ENCODE results near the gene GTSF1L. TPM values are rescaled to one million over a fixed set of nuclear protein-coding genes. Genes with fewer than 3 reads are reported as not detected.

GTSF1L gene
- total RNA-seq, 3 donors from 2014 or later: not detected

DNA sequence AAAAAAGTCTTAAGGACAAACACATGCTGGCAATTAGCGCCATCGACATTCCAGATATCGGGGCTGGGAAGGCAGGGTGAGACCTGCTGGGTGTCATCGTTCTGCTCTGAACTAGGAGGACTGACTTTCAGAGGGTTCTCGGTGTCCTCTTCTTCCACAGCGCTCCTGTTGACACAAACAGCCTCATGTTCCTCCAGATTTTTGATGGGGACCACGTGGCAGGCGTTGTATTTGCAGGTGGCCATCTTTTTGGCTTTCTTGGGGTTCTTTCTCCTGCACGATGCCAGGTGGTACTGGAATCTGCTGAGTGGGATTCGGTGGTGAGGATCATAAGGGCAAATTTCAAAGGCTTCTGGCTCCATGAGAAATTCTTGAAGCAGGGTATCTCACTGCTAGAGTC is 469 bp downstream of the GTSF1L start:
- Histone ChIP-seq H3K4me1 (no peaks in the 10 kb centered on the region), H3K4me3 (no peak overlapping the region), H3K36me3 (no peaks in the 10 kb centered on the region), H3K27me3 (no peaks in the 10 kb centered on the region), H3K9me3 (no peaks in the 10 kb centered on the region), H3K27ac (no peak overlapping the region)
- TF ChIP-seq POLR2AphosphoS5 (IDR thresholded peaks at IDR 0.05): no peak
- TF ChIP-seq, protein P1, sequence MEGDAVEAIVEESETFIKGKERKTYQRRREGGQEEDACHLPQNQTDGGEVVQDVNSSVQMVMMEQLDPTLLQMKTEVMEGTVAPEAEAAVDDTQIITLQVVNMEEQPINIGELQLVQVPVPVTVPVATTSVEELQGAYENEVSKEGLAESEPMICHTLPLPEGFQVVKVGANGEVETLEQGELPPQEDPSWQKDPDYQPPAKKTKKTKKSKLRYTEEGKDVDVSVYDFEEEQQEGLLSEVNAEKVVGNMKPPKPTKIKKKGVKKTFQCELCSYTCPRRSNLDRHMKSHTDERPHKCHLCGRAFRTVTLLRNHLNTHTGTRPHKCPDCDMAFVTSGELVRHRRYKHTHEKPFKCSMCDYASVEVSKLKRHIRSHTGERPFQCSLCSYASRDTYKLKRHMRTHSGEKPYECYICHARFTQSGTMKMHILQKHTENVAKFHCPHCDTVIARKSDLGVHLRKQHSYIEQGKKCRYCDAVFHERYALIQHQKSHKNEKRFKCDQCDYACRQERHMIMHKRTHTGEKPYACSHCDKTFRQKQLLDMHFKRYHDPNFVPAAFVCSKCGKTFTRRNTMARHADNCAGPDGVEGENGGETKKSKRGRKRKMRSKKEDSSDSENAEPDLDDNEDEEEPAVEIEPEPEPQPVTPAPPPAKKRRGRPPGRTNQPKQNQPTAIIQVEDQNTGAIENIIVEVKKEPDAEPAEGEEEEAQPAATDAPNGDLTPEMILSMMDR (IDR thresholded peaks at IDR 0.05): no peak
- no peak for TF ChIP-seq POLR2A (IDR thresholded peaks at IDR 0.05)
- intact Hi-C loops (cut with DNase I; ENCODE audit: low total_unique reads): no loop called here
- no peak for DNase-seq (ENCODE audit: low spot score in 2 of 2)

DNA sequence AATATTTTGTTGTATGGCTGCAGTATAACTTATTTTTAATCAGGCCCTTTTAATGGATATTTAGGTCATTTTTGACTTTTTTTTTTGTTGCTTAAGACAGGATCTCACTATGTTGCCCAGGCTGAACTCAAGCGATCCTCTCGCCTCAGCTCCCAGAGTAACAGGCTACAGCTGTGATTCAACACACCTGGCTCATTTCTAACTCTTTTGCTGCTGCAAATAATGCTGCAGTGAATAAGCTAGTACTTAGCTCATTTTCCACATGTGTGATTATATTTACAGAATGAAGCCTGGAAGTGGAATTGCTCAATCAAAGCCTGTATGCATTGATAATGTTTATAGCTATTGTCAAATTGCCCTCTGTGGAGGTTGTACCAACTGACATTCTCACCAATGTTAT is 1.1 kb downstream of the GTSF1L start:
- Histone ChIP-seq H3K4me1 (no peaks in the 10 kb centered on the region), H3K9me3 (no peaks in the 10 kb centered on the region), H3K36me3 (no peaks in the 10 kb centered on the region), H3K27me3 (no peaks in the 10 kb centered on the region), H3K27ac (no peak overlapping the region), H3K4me3 (no peak overlapping the region)
- intact Hi-C loops (cut with DNase I; ENCODE audit: low total_unique reads): no loop called here
- no peak for TF ChIP-seq POLR2AphosphoS5 (IDR thresholded peaks at IDR 0.05)
- no peak for TF ChIP-seq POLR2A (IDR thresholded peaks at IDR 0.05)
- TF ChIP-seq, protein P1 (IDR thresholded peaks at IDR 0.05): no peak
- no peak for DNase-seq (ENCODE audit: low spot score in 2 of 2)

DNA sequence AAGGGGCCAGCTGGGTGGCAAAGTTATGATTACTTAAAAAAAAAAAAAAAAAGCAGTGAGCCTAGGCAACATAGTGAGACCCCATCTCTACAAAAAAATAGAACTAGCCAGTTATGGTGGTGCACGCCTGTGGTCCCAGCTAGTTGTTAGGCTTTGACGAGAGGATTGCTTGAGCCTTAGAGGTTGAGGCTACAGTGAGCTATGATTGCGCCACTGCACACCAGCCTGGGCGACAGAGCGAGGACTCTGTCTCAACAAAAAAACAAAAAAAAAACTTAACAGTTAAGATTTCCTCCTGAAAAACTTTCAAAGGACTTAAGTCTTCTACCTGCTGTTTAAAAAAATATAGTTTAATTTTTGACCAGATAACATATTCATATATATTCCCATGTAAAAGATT is 2.4 kb downstream of the GTSF1L start:
- H3K9me3 ChIP-seq: no peaks in the 10 kb centered on the region

DNA sequence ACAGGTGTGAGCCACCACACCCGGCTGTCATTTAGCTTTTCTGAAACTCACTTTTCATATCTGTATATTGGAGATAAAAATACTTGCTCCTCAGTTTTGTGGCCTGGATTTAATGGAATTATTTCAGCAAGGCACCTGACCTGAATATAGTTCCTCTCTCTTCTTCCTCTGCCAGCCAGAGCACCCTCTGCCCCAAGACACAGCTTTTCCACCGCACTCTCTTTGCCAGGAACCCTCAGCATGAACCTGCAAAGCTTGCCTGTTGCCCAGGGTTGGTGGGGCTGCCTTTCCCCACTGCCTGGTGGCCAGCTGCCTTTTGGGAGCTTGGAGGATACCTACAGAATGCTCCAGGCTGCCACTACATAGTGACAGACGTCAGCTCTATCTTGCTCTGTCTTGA is 3.1 kb downstream of the GTSF1L start:
- DNase-seq (ENCODE audit: low spot score in 2 of 2): no peak
- intact Hi-C loops (cut with DNase I; ENCODE audit: low total_unique reads): no loop called here
- Histone ChIP-seq H3K9me3 (no peaks in the 10 kb centered on the region), H3K27me3 (no peaks in the 10 kb centered on the region), H3K4me3 (no peak overlapping the region), H3K4me1 (no peaks in the 10 kb centered on the region), H3K36me3 (no peaks in the 10 kb centered on the region), H3K27ac (no peak overlapping the region)
- no peak for TF ChIP-seq POLR2A (IDR thresholded peaks at IDR 0.05)
- TF ChIP-seq, protein P1 (IDR thresholded peaks at IDR 0.05): no peak
- no peak for TF ChIP-seq POLR2AphosphoS5 (IDR thresholded peaks at IDR 0.05)

More for the DNA sequence above, 2.4 kb downstream of the GTSF1L start:
- no peak overlapping the region for H3K27ac ChIP-seq
- no peaks in the 10 kb centered on the region for H3K27me3 ChIP-seq
- H3K4me3 ChIP-seq: no peak overlapping the region
- H3K36me3 ChIP-seq: no peaks in the 10 kb centered on the region
- TF ChIP-seq, protein P1 (IDR thresholded peaks at IDR 0.05): no peak
- TF ChIP-seq POLR2AphosphoS5 (IDR thresholded peaks at IDR 0.05) (no peak), POLR2A (IDR thresholded peaks at IDR 0.05) (no peak)
- DNase-seq (ENCODE audit: low spot score in 2 of 2): no peak
- no peaks in the 10 kb centered on the region for H3K4me1 ChIP-seq
- intact Hi-C loops (cut with DNase I; ENCODE audit: low total_unique reads): no loop called here

DNA sequence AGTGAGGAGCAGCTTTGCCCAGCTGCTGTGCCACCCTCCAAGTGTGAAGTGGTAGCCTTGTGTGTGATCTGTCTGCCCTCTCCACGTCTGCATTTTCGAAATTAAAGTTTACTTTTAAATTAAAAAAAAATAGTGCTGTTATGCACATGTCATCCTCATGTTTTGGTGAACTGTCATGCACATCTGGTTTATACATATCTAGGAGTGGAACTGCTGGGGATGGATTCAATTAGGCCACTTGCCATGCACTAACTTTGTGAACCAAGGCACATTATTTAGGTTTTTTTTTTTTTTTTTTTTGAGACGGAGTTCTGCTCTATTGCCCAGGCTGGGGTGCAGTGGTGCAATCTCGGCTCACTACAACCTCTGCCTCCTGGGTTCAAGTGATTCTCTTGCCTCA is 3.6 kb downstream of the GTSF1L start:
- H3K27me3 ChIP-seq: no peaks in the 10 kb centered on the region
- no peaks in the 10 kb centered on the region for H3K4me1 ChIP-seq
- intact Hi-C loops (cut with DNase I; ENCODE audit: low total_unique reads): no loop called here

DNA sequence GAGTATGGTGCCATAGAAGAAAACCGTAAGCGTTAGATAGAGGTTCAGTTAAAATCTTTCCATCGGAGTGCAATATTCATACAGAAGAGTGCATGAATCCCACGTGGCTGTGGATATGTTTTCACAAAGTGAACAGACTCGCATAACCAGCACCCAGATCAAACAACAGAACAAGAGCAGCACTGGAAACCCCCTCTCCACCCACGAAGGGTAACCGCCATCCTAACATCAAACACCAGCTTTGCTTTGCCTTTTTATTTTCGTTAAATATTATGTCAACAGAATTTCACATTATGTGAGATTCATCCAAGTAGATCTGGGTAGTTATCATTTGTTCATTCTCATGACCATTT is 4.7 kb downstream of the GTSF1L start:
- intact Hi-C loops (cut with DNase I; ENCODE audit: low total_unique reads): no loop called here
- Histone ChIP-seq H3K27ac (no peak overlapping the region), H3K9me3 (no peaks in the 10 kb centered on the region), H3K36me3 (no peaks in the 10 kb centered on the region), H3K27me3 (no peaks in the 10 kb centered on the region), H3K4me3 (no peak overlapping the region), H3K4me1 (no peaks in the 10 kb centered on the region)
- DNase-seq (ENCODE audit: low spot score in 2 of 2): no peak
- TF ChIP-seq POLR2AphosphoS5 (IDR thresholded peaks at IDR 0.05) (no peak), POLR2A (IDR thresholded peaks at IDR 0.05) (no peak)
- TF ChIP-seq, protein P1 (IDR thresholded peaks at IDR 0.05): no peak

More for the DNA sequence above, 3.6 kb downstream of the GTSF1L start:
- no peak for TF ChIP-seq POLR2AphosphoS5 (IDR thresholded peaks at IDR 0.05)
- Histone ChIP-seq H3K36me3 (no peaks in the 10 kb centered on the region), H3K4me3 (no peak overlapping the region), H3K9me3 (no peaks in the 10 kb centered on the region), H3K27ac (no peak overlapping the region)
- DNase-seq (ENCODE audit: low spot score in 2 of 2): no peak

All from breast epithelium (tissue), 4 donors.